ENCODE results near the gene MYCN. TPM values are rescaled to one million over a fixed set of nuclear protein-coding genes. Genes with fewer than 3 reads are reported as not detected.

MYCN gene
- total and polyA plus RNA-seq, 2 donors (not counting 1 experiment from before 2014, with no cell fraction given), result not detected

GRCh38 chr2:15967415-15968279, 27.3 kb downstream of the MYCN start:
- H3K9me3 ChIP-seq (ENCODE audit: control insufficient read depth, insufficient read depth, low read depth, low read length), result no peaks in the 10 kb centered on the region
- no peaks in the 10 kb centered on the region for H3K36me3 ChIP-seq (ENCODE audit: control insufficient read depth, insufficient read depth, low read length)
- no peak overlapping the region for H3K4me3 ChIP-seq (replicated peaks in 1 of 4; ENCODE audit: control extremely low read depth in 1 of 4, insufficient read depth in 1 of 4, low read depth in 3 of 4, low read length in 4 of 4)
- H2AFZ ChIP-seq (ENCODE audit: low read length), result no peak overlapping the region
- no peak overlapping the region for H3K4me2 ChIP-seq (ENCODE audit: extremely low read depth, insufficient read depth, low read length)
- no peaks in the 10 kb centered on the region for H4K20me1 ChIP-seq (ENCODE audit: control insufficient read depth, extremely low read depth, insufficient read depth, low read length)
- no peak overlapping the region for H3K9ac ChIP-seq (ENCODE audit: insufficient read depth, low read length)
- DNase-seq (ENCODE audit: low read depth in 2 of 2), result no peak
- H3K79me2 ChIP-seq (ENCODE audit: control insufficient read depth, insufficient read depth, low read length), result no peaks in the 10 kb centered on the region
- H3K27me3 ChIP-seq (ENCODE audit: control insufficient read depth, insufficient read depth, low read length), result no peaks in the 10 kb centered on the region
- no peaks in the 10 kb centered on the region for H3K4me1 ChIP-seq (ENCODE audit: control insufficient read depth, extremely low read depth, insufficient read depth, low read length)
- no peak for TF ChIP-seq EZH2 (IDR thresholded peaks at IDR 0.05; ENCODE audit: low read length, missing control alignments)
- TF ChIP-seq CTCF (conservative IDR thresholded peaks at IDR 0.05 in 1 of 2, IDR thresholded peaks at IDR 0.05 in 1 of 2; ENCODE audit: low read depth in 1 of 2, low read length in 2 of 2), result no peak
- H3K27ac ChIP-seq (ENCODE audit: insufficient read depth, low read length), result no peak overlapping the region

DNA sequence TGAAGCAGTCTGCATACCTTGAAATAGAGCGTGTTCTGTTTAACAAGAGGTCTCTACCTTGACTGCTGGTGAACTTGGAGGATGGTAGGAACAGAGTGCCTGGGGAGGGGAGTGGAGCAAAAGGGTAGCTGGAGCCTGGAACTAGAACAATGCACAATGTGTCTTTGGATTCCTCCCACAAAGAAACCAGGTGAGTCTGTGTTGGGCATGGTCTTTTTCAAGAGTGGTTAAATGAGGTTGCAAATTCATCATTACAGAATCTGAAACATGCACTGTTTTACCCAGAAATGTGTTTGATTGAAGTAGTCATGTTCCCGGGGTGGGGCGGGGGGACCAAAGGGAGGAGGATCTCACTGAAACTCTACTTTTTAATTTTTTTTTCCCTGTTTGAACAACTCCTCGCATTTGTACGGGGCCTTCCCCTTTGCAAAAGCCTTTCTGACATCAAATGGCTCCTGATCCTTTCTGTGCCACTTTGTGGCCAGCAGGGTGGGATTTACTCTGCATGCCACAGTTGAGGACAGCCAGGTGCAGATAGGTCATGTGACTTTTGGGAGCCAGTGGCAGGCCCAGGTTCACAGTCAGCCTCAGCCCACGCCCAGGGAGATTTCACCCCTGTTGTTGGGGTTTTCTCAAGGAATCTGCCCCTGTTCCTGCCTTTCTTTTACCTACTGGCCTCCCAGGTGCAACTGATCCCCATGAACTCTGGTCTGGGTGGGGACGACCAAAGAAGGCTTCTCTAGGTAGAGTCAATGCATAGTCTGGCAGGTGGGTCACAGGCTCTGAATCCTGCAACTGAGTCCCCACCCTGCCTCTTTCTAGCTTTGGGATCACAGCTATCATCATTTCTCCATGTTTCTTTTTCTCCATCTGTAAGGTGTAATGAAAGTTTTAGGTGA, 28.2 kb downstream of the MYCN start:
- DNase-seq (ENCODE audit: low read depth in 2 of 2), result no peak
- TF ChIP-seq EZH2 (IDR thresholded peaks at IDR 0.05; ENCODE audit: low read length, missing control alignments) (no peak), CTCF (conservative IDR thresholded peaks at IDR 0.05 in 1 of 2, IDR thresholded peaks at IDR 0.05 in 1 of 2; ENCODE audit: low read depth in 1 of 2, low read length in 2 of 2) (no peak)

GRCh38 chr2:15969214-15969613, 28.9 kb downstream of the MYCN start:
- no peak overlapping the region for H3K27ac ChIP-seq (ENCODE audit: insufficient read depth, low read length)
- no peak overlapping the region for H2AFZ ChIP-seq (ENCODE audit: low read length)
- DNase-seq (ENCODE audit: low read depth in 2 of 2), result no peak
- H3K4me3 ChIP-seq (replicated peaks in 1 of 4; ENCODE audit: control extremely low read depth in 1 of 4, insufficient read depth in 1 of 4, low read depth in 3 of 4, low read length in 4 of 4), result no peak overlapping the region
- no peaks in the 10 kb centered on the region for H3K36me3 ChIP-seq (ENCODE audit: control insufficient read depth, insufficient read depth, low read length)
- H3K9ac ChIP-seq (ENCODE audit: insufficient read depth, low read length), result no peak overlapping the region
- H3K79me2 ChIP-seq (ENCODE audit: control insufficient read depth, insufficient read depth, low read length), result no peaks in the 10 kb centered on the region
- TF ChIP-seq CTCF (conservative IDR thresholded peaks at IDR 0.05 in 1 of 2, IDR thresholded peaks at IDR 0.05 in 1 of 2; ENCODE audit: low read depth in 1 of 2, low read length in 2 of 2), result no peak
- no peak for TF ChIP-seq EZH2 (IDR thresholded peaks at IDR 0.05; ENCODE audit: low read length, missing control alignments)
- H3K9me3 ChIP-seq (ENCODE audit: control insufficient read depth, insufficient read depth, low read depth, low read length), result no peaks in the 10 kb centered on the region
- no peaks in the 10 kb centered on the region for H4K20me1 ChIP-seq (ENCODE audit: control insufficient read depth, extremely low read depth, insufficient read depth, low read length)
- no peaks in the 10 kb centered on the region for H3K27me3 ChIP-seq (ENCODE audit: control insufficient read depth, insufficient read depth, low read length)
- H3K4me2 ChIP-seq (ENCODE audit: extremely low read depth, insufficient read depth, low read length), result no peak overlapping the region
- no peaks in the 10 kb centered on the region for H3K4me1 ChIP-seq (ENCODE audit: control insufficient read depth, extremely low read depth, insufficient read depth, low read length)

More for the DNA sequence above, 28.2 kb downstream of the MYCN start:
- no peaks in the 10 kb centered on the region for H3K79me2 ChIP-seq (ENCODE audit: control insufficient read depth, insufficient read depth, low read length)
- no peak overlapping the region for H3K27ac ChIP-seq (ENCODE audit: insufficient read depth, low read length)
- no peaks in the 10 kb centered on the region for H3K27me3 ChIP-seq (ENCODE audit: control insufficient read depth, insufficient read depth, low read length)
- H3K36me3 ChIP-seq (ENCODE audit: control insufficient read depth, insufficient read depth, low read length), result no peaks in the 10 kb centered on the region
- H3K4me2 ChIP-seq (ENCODE audit: extremely low read depth, insufficient read depth, low read length), result no peak overlapping the region
- no peak overlapping the region for H2AFZ ChIP-seq (ENCODE audit: low read length)
- H3K9ac ChIP-seq (ENCODE audit: insufficient read depth, low read length), result no peak overlapping the region
- H3K4me1 ChIP-seq (ENCODE audit: control insufficient read depth, extremely low read depth, insufficient read depth, low read length), result no peaks in the 10 kb centered on the region
- no peaks in the 10 kb centered on the region for H4K20me1 ChIP-seq (ENCODE audit: control insufficient read depth, extremely low read depth, insufficient read depth, low read length)
- no peaks in the 10 kb centered on the region for H3K9me3 ChIP-seq (ENCODE audit: control insufficient read depth, insufficient read depth, low read depth, low read length)
- no peak overlapping the region for H3K4me3 ChIP-seq (replicated peaks in 1 of 4; ENCODE audit: control extremely low read depth in 1 of 4, insufficient read depth in 1 of 4, low read depth in 3 of 4, low read length in 4 of 4)

Measured in fibroblast of lung (primary cell).